HG03439 (cell line): ENCODE data around the gene SHC2.
"Not testable (repeated sequence)": the region's sequence is repeated elsewhere in the genome, so short reads cannot be mapped to it uniquely, and the experiment has no call there.

ENCODE experiments used
- ATAC-seq: cut with Tn5 transposase; IDR thresholded peaks from one replicate; pipeline ENCODE4 v1.9.1; 2021; ENCODE audit warnings: mild to moderate bottlenecking, moderate library complexity; ENCODE audit not compliant: unreplicated experiment

The SHC2 gene

GRCh38 chr19:470701-471100 is 9.9 kb upstream of the SHC2 start:
- ATAC-seq: no peak

- no peak for ATAC-seq
These were observed 9.0 kb upstream of the SHC2 start for GRCh38 chr19:469833-470232.

- no peak for ATAC-seq
These were observed 7.9 kb upstream of the SHC2 start for GRCh38 chr19:468587-469256.

- ATAC-seq: no peak
These were observed 6.7 kb upstream of the SHC2 start for GRCh38 chr19:467554-467953.

GRCh38 chr19:465056-465816 is 4.4 kb upstream of the SHC2 start:
- no peak for ATAC-seq

GRCh38 chr19:464208-464545 is 3.3 kb upstream of the SHC2 start:
- no peak for ATAC-seq

GRCh38 chr19:463483-464207 is 2.8 kb upstream of the SHC2 start:
- no peak for ATAC-seq

GRCh38 chr19:461721-462551 is 1.1 kb upstream of the SHC2 start:
- no peak for ATAC-seq

GRCh38 chr19:459724-460511 is 915 bp downstream of the SHC2 start:
- ATAC-seq: no peak

GRCh38 chr19:458091-459042 is 2.5 kb downstream of the SHC2 start:
- ATAC-seq: no peak

GRCh38 chr19:457636-458035 is 3.2 kb downstream of the SHC2 start:
- ATAC-seq: no peak

- ATAC-seq: no peak
These were observed 4.2 kb downstream of the SHC2 start for GRCh38 chr19:456547-457110.

GRCh38 chr19:455851-456546 is 4.8 kb downstream of the SHC2 start:
- no peak for ATAC-seq

GRCh38 chr19:455031-455705 is 5.7 kb downstream of the SHC2 start:
- no peak for ATAC-seq

- no peak for ATAC-seq
These were observed 7.2 kb downstream of the SHC2 start for GRCh38 chr19:453606-454005.

GRCh38 chr19:452829-453228 is 8.0 kb downstream of the SHC2 start:
- ATAC-seq: no peak

- not testable (repeated sequence) for ATAC-seq
These were observed 9.8 kb downstream of the SHC2 start for GRCh38 chr19:450912-451481.
